ENCODE data around the gene PRKG1. TPM values are rescaled to one million over a fixed set of nuclear protein-coding genes. Genes with fewer than 3 reads are reported as not detected.

PRKG1 gene
- total RNA-seq, 1 donor from 2014 or later = 22.8 TPM

- no peak overlapping the region for H3K27ac Mint-ChIP-seq (ENCODE audit: unreplicated experiment)
- no peaks in the 10 kb centered on the region for H3K27me3 Mint-ChIP-seq (ENCODE audit: low read depth)
- no peak overlapping the region for H3K4me3 Mint-ChIP-seq (ENCODE audit: unreplicated experiment)
- no peak for TF ChIP-seq CTCF (IDR thresholded peaks at IDR 0.05)
- no peaks in the 10 kb centered on the region for H3K9me3 Mint-ChIP-seq (ENCODE audit: low read depth)
- DNase-seq (ENCODE audit: low spot score) = no peak
- H3K36me3 Mint-ChIP-seq (ENCODE audit: low read depth) = no peaks in the 10 kb centered on the region
- H3K4me1 Mint-ChIP-seq (ENCODE audit: low read depth) = peaks cover 29% of the 10 kb centered on the region
These were observed 1182.8 kb downstream of the PRKG1 start for GRCh38 chr10:52256832-52257691.

GRCh38 chr10:52257692-52258075 is 1183.4 kb downstream of the PRKG1 start:
- Mint-ChIP-seq H3K27me3 (ENCODE audit: low read depth) (no peaks in the 10 kb centered on the region), H3K27ac (ENCODE audit: unreplicated experiment) (no peak overlapping the region), H3K9me3 (ENCODE audit: low read depth) (no peaks in the 10 kb centered on the region), H3K4me3 (ENCODE audit: unreplicated experiment) (no peak overlapping the region), H3K36me3 (ENCODE audit: low read depth) (no peaks in the 10 kb centered on the region), H3K4me1 (ENCODE audit: low read depth) (peaks cover 29% of the 10 kb centered on the region)
- no peak for TF ChIP-seq CTCF (IDR thresholded peaks at IDR 0.05)
- DNase-seq (ENCODE audit: low spot score) = no peak

GRCh38 chr10:52258799-52259425 is 1184.6 kb downstream of the PRKG1 start:
- no peak for TF ChIP-seq CTCF (IDR thresholded peaks at IDR 0.05)
- DNase-seq (ENCODE audit: low spot score) = no peak
- no peaks in the 10 kb centered on the region for H3K36me3 Mint-ChIP-seq (ENCODE audit: low read depth)
- H3K27ac Mint-ChIP-seq (ENCODE audit: unreplicated experiment) = no peak overlapping the region
- H3K4me3 Mint-ChIP-seq (ENCODE audit: unreplicated experiment) = no peak overlapping the region
- no peaks in the 10 kb centered on the region for H3K9me3 Mint-ChIP-seq (ENCODE audit: low read depth)
- H3K4me1 Mint-ChIP-seq (ENCODE audit: low read depth) = peaks cover 29% of the 10 kb centered on the region
- no peaks in the 10 kb centered on the region for H3K27me3 Mint-ChIP-seq (ENCODE audit: low read depth)

GRCh38 chr10:52259426-52259812 is 1185.1 kb downstream of the PRKG1 start:
- no peaks in the 10 kb centered on the region for H3K9me3 Mint-ChIP-seq (ENCODE audit: low read depth)

More at GRCh38 chr10:52259426-52259812, 1185.1 kb downstream of the PRKG1 start:
- Mint-ChIP-seq H3K4me1 (ENCODE audit: low read depth) (peaks cover 29% of the 10 kb centered on the region), H3K27me3 (ENCODE audit: low read depth) (no peaks in the 10 kb centered on the region), H3K27ac (ENCODE audit: unreplicated experiment) (no peak overlapping the region), H3K4me3 (ENCODE audit: unreplicated experiment) (no peak overlapping the region), H3K36me3 (ENCODE audit: low read depth) (no peaks in the 10 kb centered on the region)
- DNase-seq (ENCODE audit: low spot score) = no peak
- TF ChIP-seq CTCF (IDR thresholded peaks at IDR 0.05) = no peak

Measured in chondrocyte (in vitro differentiated cells).